HAP-1 (cell line): ENCODE data around the gene PSMB10.
"Not testable (repeated sequence)": the region's sequence is repeated elsewhere in the genome, so short reads cannot be mapped to it uniquely, and the experiment has no call there.

Experiments used
- DNase-seq, 2 experiments: peaks; one replicate each; pipeline ENCODE4 v3.0.0-alpha.2; 2016 to 2020; ENCODE audit warnings: low spot score in 2 of 2
- H3K27me3 ChIP-seq: fragments of 250-450 bp; sonication (Bioruptor Pico); 2 replicates; pipeline ENCODE4 v1.5.1; 2020; ENCODE audit warnings: low read depth, mild to moderate bottlenecking, moderate library complexity
- H3K36me3 ChIP-seq: fragments of 250-450 bp; sonication (Bioruptor Pico); replicated peaks from 2 replicates; pipeline ENCODE4 v1.5.1; 2020; ENCODE audit warnings: mild to moderate bottlenecking
- H3K4me1 ChIP-seq: fragments of 250-450 bp; sonication (Bioruptor Pico); 2 replicates; pipeline ENCODE4 v1.5.1; 2020; ENCODE audit warnings: mild to moderate bottlenecking
- H3K4me3 ChIP-seq: fragments of 250-450 bp; sonication (Bioruptor Pico); 2 replicates; pipeline ENCODE4 v1.5.1; 2020; ENCODE audit warnings: mild to moderate bottlenecking, moderate library complexity
- H3K9me3 ChIP-seq: fragments of 250-450 bp; sonication (Bioruptor Pico); 2 replicates; pipeline ENCODE4 v1.5.1; 2020; ENCODE audit warnings: mild to moderate bottlenecking, moderate library complexity
- in situ Hi-C: fragments of 300-500 bp; cut with MboI; formaldehyde crosslinking; loops from 3 replicates; pipeline ENCODE4 v1.14.3; 2020; ENCODE audit warnings: low sequenced_read_pairs, inconsistent platforms, mixed read lengths

PSMB10 gene

GRCh38 chr16:67919622-67920221 is 16.9 kb downstream of the PSMB10 start:
- Histone ChIP-seq H3K36me3 (peaks cover 10% of the 10 kb centered on the region), H3K4me3 (no peak overlapping the region), H3K27me3 (no peaks in the 10 kb centered on the region), H3K4me1 (no peaks in the 10 kb centered on the region), H3K9me3 (no peaks in the 10 kb centered on the region)
- in situ Hi-C loops: no loop called here
- no peak for DNase-seq

DNA sequence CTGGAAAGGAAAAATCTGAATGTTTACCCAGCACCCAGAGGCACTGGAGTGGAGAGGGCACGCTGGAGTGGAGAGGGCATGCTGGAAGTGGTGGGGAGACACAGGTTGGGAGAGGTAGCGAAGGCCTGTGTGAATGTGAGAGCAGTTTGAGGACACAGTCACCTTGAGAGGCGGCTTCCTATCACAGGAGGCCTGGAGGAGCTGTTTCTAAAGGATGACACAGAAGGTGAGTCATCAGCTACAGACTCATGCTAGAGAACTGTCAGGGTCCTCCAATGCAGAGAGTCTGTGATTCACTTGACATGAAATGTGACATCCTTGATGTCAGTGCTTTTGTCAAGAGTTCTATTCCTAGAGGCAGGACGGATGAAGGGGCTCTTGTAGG is 18.8 kb downstream of the PSMB10 start:
- in situ Hi-C loops: no loop called here

GRCh38 chr16:67917140-67917851 is 19.4 kb downstream of the PSMB10 start:
- no peaks in the 10 kb centered on the region for H3K4me1 ChIP-seq
- H3K36me3 ChIP-seq: peaks cover 2% of the 10 kb centered on the region; the same call in 1 of the 2 replicates
- in situ Hi-C loops: no loop called here
- no peak overlapping the region for H3K4me3 ChIP-seq
- no peaks in the 10 kb centered on the region for H3K27me3 ChIP-seq
- H3K9me3 ChIP-seq: no peaks in the 10 kb centered on the region
- DNase-seq: no peak

More for the DNA sequence above, 18.8 kb downstream of the PSMB10 start:
- peaks cover 2% of the 10 kb centered on the region; the same call in 1 of the 2 replicates for H3K36me3 ChIP-seq
- H3K4me1 ChIP-seq: no peaks in the 10 kb centered on the region
- no peaks in the 10 kb centered on the region for H3K27me3 ChIP-seq
- H3K4me3 ChIP-seq: no peak overlapping the region
- H3K9me3 ChIP-seq: no peaks in the 10 kb centered on the region
- DNase-seq: no peak

DNA sequence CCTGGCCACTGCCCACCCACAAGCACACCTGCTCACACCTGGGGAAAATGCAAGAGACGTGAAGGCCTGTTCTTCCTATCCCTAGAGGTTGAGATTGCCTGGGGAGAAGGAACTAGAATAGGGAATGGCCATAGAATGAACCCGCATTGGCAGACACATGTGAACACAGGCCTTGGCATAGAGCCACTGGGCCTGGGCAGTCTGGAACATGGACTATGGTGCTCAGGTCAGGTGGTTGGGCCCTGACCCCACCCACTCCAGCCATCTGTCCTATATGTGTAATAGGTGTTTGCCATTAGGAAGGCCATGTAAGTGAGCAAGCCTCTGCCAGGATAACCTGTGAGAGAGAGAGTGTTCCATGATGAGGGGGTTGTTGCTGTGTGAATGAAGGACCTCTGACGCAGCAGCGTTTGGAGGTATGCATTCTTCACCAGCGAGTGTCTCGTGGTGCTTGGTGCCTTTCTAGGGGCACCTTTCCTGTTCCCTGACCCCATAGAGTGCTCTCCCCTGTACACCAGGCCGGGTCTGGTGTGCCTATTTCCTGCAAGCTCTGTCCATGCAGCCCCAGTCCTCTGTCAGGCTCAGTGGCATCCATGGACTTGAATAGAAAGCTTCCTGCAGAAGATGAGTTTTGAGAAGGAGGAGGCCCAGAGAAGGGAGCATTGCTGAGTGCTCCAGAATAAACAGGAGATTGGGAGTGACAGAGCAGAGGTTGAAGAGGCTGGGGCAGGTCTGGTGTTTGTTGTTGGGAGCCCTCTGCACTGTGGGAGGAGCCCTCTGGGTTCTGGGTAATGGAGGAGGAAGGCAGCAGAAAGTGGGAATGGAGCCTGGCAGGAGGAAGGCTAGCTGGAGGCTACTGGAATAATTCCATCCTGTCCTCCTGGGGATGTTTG is 20.6 kb downstream of the PSMB10 start:
- DNase-seq: no peak
- no peaks in the 10 kb centered on the region for H3K9me3 ChIP-seq
- H3K4me1 ChIP-seq: no peaks in the 10 kb centered on the region
- in situ Hi-C loops: no loop called here
- H3K27me3 ChIP-seq: no peaks in the 10 kb centered on the region
- H3K36me3 ChIP-seq: peaks cover 6% of the 10 kb centered on the region; the same call in 1 of the 2 replicates
- H3K4me3 ChIP-seq: no peak overlapping the region

- H3K9me3 ChIP-seq, H3K4me3 ChIP-seq, H3K4me1 ChIP-seq, in situ Hi-C loops, H3K27me3 ChIP-seq, DNase-seq, H3K36me3 ChIP-seq: not testable (repeated sequence)
These were observed 21.2 kb downstream of the PSMB10 start for GRCh38 chr16:67915496-67915769.

DNA sequence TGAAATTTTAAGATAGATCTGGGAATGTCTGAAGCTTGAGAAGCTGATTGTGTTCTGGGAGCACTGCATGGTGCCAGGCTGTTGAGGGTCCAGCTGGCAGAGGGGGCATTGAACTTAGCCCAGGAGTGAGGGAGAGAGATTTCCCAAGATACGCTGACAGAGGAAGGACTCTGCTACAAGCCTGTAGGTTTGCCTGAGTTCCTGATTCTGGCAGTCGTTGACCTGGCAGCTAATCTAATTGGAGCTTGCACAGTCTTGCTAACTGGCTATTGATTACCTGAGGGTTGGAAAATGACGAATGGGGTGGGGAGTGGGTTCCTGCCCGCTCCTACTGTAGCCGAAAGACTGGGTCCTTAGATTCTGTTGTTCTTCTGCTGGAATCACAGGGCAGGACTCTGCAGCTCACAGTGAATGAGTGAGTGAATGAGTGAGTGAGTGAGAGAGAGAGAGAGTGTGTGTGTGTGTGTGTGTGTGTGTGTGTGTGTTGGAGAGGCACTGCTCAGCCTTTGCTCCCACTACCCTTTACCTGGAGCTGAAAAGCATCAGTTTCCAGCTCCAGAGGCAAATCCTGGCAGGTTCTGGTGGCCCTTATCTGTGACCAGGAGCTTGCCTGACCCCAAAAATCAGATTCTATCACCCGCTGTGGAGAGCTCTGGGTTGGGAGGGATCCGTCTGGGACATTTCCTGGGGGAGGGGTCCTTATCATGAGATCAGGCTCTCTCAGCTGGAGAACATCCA is 21.7 kb downstream of the PSMB10 start:
- no peak for DNase-seq
- no peaks in the 10 kb centered on the region for H3K27me3 ChIP-seq
- H3K36me3 ChIP-seq: peaks cover 10% of the 10 kb centered on the region; the same call in 1 of the 2 replicates
- no peak overlapping the region for H3K4me3 ChIP-seq
- in situ Hi-C loops: no loop called here
- H3K9me3 ChIP-seq: no peaks in the 10 kb centered on the region
- H3K4me1 ChIP-seq: no peaks in the 10 kb centered on the region

GRCh38 chr16:67910158-67910557 is 26.5 kb downstream of the PSMB10 start:
- no peak for DNase-seq
- Histone ChIP-seq H3K36me3 (peaks cover 7% of the 10 kb centered on the region; the same call in 1 of the 2 replicates), H3K4me1 (no peaks in the 10 kb centered on the region), H3K9me3 (no peaks in the 10 kb centered on the region), H3K4me3 (no peak overlapping the region), H3K27me3 (no peaks in the 10 kb centered on the region)
- in situ Hi-C loops: no loop called here

- H3K36me3 ChIP-seq: peaks cover 7% of the 10 kb centered on the region; the same call in 1 of the 2 replicates
- no peaks in the 10 kb centered on the region for H3K4me1 ChIP-seq
- in situ Hi-C loops: no loop called here
- no peaks in the 10 kb centered on the region for H3K9me3 ChIP-seq
- no peaks in the 10 kb centered on the region for H3K27me3 ChIP-seq
- H3K4me3 ChIP-seq: no peak overlapping the region
- DNase-seq: no peak
These were observed 27.5 kb downstream of the PSMB10 start for GRCh38 chr16:67909056-67909742.

GRCh38 chr16:67907397-67908180 is 29.1 kb downstream of the PSMB10 start:
- Histone ChIP-seq H3K27me3 (no peaks in the 10 kb centered on the region), H3K4me3 (no peak overlapping the region), H3K4me1 (no peaks in the 10 kb centered on the region), H3K9me3 (no peaks in the 10 kb centered on the region), H3K36me3 (peaks cover 7% of the 10 kb centered on the region)
- no peak for DNase-seq
- in situ Hi-C loops: no loop called here

GRCh38 chr16:67902831-67903230 is 33.8 kb downstream of the PSMB10 start:
- H3K4me1 ChIP-seq: no peaks in the 10 kb centered on the region
- no peak for DNase-seq
- H3K27me3 ChIP-seq: no peaks in the 10 kb centered on the region
- H3K4me3 ChIP-seq: no peak overlapping the region
- no peaks in the 10 kb centered on the region; the same call in 1 of the 2 replicates for H3K36me3 ChIP-seq
- in situ Hi-C loops: no loop called here
- H3K9me3 ChIP-seq: no peaks in the 10 kb centered on the region

- H3K36me3 ChIP-seq: no peaks in the 10 kb centered on the region; the same call in 1 of the 2 replicates
- no peak for DNase-seq
- no peak overlapping the region for H3K4me3 ChIP-seq
- no peaks in the 10 kb centered on the region for H3K9me3 ChIP-seq
- H3K27me3 ChIP-seq: no peaks in the 10 kb centered on the region
- in situ Hi-C loops: no loop called here
- H3K4me1 ChIP-seq: no peaks in the 10 kb centered on the region
These were observed 34.9 kb downstream of the PSMB10 start for GRCh38 chr16:67901734-67902133.

DNA sequence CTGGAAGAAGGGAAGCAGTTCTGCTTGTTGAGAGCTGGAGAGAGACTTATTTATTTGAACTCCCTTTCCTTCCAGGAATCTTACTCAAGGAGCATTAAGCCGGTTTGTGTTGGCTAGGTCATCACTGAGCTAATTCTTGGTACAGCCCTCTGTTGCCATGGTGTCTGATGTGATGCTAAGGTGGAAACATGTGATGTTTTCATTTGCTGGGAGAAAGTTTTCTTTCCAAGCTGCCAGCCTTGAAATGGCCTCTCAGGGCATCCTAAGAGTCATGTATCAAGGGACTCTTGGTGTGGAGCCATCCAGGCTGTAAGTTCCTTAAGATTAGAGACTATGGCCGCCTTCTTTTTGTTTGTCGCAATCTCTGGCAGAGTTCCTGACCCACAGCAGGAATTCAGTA is 39.4 kb downstream of the PSMB10 start:
- H3K27me3 ChIP-seq: no peaks in the 10 kb centered on the region
- H3K4me1 ChIP-seq: peaks cover 9% of the 10 kb centered on the region
- no peak overlapping the region for H3K4me3 ChIP-seq
- no peak for DNase-seq
- H3K36me3 ChIP-seq: peaks cover 4% of the 10 kb centered on the region
- H3K9me3 ChIP-seq: no peaks in the 10 kb centered on the region
- in situ Hi-C loops: no loop called here
